ENCODE data around the gene HTR2C. TPM values are rescaled to one million over a fixed set of nuclear protein-coding genes. Genes with fewer than 3 reads are reported as not detected.
"Not testable (repeated sequence)": the region's sequence is repeated elsewhere in the genome, so short reads cannot be mapped to it uniquely, and the experiment has no call there.

HTR2C gene
- total and polyA plus RNA-seq, 3 experiments from 2014 or later, result not detected

- Histone ChIP-seq H3K4me3 (ENCODE audit: low read length) (no peak overlapping the region), H3K27me3 (ENCODE audit: insufficient read depth, low read length, poor library complexity, severe bottlenecking) (no peaks in the 10 kb centered on the region), H3K27ac (ENCODE audit: low read depth, low read length) (no peak overlapping the region), H3K36me3 (ENCODE audit: insufficient read depth, low read length) (no peaks in the 10 kb centered on the region), H3K9me3 (ENCODE audit: low read length) (no peaks in the 10 kb centered on the region), H3K4me1 (ENCODE audit: insufficient read depth, low read length) (no peaks in the 10 kb centered on the region)
- ChIA-PET POLR2A (no interaction called here), CTCF (no interaction called here)
- no peak overlapping the region for H3K27ac Mint-ChIP-seq
- H3K27me3 Mint-ChIP-seq, result peaks cover 0 to 2% of the 10 kb centered on the region in 2 donors
- H3K4me3 Mint-ChIP-seq, result no peak overlapping the region
- H3K36me3 Mint-ChIP-seq, result no peaks in the 10 kb centered on the region
- no peak for DNase-seq
- H3K9me3 Mint-ChIP-seq, result peaks cover 0 to 5% (median 2%) of the 10 kb centered on the region in 5 donors
- no peaks in the 10 kb centered on the region for H3K4me1 Mint-ChIP-seq
Measured at GRCh38 chrX:114889481-114889880, 305.6 kb downstream of the HTR2C start.

DNA sequence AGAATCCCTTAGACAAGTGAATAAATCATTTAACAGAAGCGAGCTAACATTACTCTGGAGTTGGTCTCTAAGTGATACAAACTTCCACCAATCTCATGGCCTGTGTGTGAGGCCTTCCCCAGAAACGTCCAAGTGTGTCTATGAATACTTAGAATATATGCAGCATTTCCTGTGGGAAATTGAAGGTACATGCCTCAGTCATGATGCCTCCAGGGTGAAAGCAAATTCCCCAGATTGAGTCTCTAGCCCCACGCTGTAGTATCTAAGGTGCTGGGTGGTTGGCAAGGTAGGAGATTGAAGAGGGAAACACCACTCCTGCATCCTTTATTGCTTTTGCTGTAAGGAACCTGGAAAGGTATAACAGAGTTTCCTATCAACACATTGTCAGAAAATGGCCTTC, 319.7 kb downstream of the HTR2C start:
- Mint-ChIP-seq H3K9me3 (peaks cover 0 to 9% (median 6%) of the 10 kb centered on the region in 5 donors), H3K4me1 (no peaks in the 10 kb centered on the region), H3K27me3 (peaks cover 0 to 8% of the 10 kb centered on the region in 2 donors), H3K4me3 (no peak overlapping the region), H3K36me3 (no peaks in the 10 kb centered on the region), H3K27ac (no peak overlapping the region)
- H3K27ac ChIP-seq (ENCODE audit: low read depth, low read length), result no peak overlapping the region
- ChIA-PET CTCF (no interaction called here), POLR2A (no interaction called here)
- DNase-seq, result no peak
- no peak overlapping the region for H3K4me3 ChIP-seq (ENCODE audit: low read length)
- H3K4me1 ChIP-seq (ENCODE audit: insufficient read depth, low read length), result no peaks in the 10 kb centered on the region
- no peaks in the 10 kb centered on the region for H3K36me3 ChIP-seq (ENCODE audit: insufficient read depth, low read length)
- H3K27me3 ChIP-seq (ENCODE audit: insufficient read depth, low read length, poor library complexity, severe bottlenecking), result no peaks in the 10 kb centered on the region
- no peaks in the 10 kb centered on the region for H3K9me3 ChIP-seq (ENCODE audit: low read length)

GRCh38 chrX:114905251-114905650, 321.4 kb downstream of the HTR2C start:
- POLR2A ChIA-PET, result no interaction called here
- no peak for DNase-seq
- H3K27ac ChIP-seq (ENCODE audit: low read depth, low read length), result no peak overlapping the region
- H3K9me3 ChIP-seq (ENCODE audit: low read length), result no peaks in the 10 kb centered on the region
- Mint-ChIP-seq H3K27me3 (peaks cover 0 to 6% of the 10 kb centered on the region in 2 donors), H3K4me1 (no peaks in the 10 kb centered on the region), H3K4me3 (no peak overlapping the region), H3K36me3 (no peaks in the 10 kb centered on the region), H3K27ac (no peak overlapping the region), H3K9me3 (peaks cover 0 to 9% (median 6%) of the 10 kb centered on the region in 5 donors)
- no peaks in the 10 kb centered on the region for H3K36me3 ChIP-seq (ENCODE audit: insufficient read depth, low read length)
- no peaks in the 10 kb centered on the region for H3K27me3 ChIP-seq (ENCODE audit: insufficient read depth, low read length, poor library complexity, severe bottlenecking)
- H3K4me1 ChIP-seq (ENCODE audit: insufficient read depth, low read length), result no peaks in the 10 kb centered on the region
- CTCF ChIA-PET, result no interaction called here
- H3K4me3 ChIP-seq (ENCODE audit: low read length), result no peak overlapping the region

DNA sequence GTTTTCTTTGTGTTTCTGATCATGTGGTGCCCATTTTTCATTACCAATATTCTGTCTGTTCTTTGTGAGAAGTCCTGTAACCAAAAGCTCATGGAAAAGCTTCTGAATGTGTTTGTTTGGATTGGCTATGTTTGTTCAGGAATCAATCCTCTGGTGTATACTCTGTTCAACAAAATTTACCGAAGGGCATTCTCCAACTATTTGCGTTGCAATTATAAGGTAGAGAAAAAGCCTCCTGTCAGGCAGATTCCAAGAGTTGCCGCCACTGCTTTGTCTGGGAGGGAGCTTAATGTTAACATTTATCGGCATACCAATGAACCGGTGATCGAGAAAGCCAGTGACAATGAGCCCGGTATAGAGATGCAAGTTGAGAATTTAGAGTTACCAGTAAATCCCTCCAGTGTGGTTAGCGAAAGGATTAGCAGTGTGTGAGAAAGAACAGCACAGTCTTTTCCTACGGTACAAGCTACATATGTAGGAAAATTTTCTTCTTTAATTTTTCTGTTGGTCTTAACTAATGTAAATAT, 323.2 kb downstream of the HTR2C start:
- no peaks in the 10 kb centered on the region for H3K36me3 Mint-ChIP-seq
- ChIA-PET POLR2A (no interaction called here), CTCF (no interaction called here)
- Histone ChIP-seq H3K4me3 (ENCODE audit: low read length) (no peak overlapping the region), H3K36me3 (ENCODE audit: insufficient read depth, low read length) (no peaks in the 10 kb centered on the region), H3K4me1 (ENCODE audit: insufficient read depth, low read length) (no peaks in the 10 kb centered on the region), H3K9me3 (ENCODE audit: low read length) (no peaks in the 10 kb centered on the region), H3K27me3 (ENCODE audit: insufficient read depth, low read length, poor library complexity, severe bottlenecking) (no peaks in the 10 kb centered on the region), H3K27ac (ENCODE audit: low read depth, low read length) (no peak overlapping the region)
- peaks cover 0 to 6% of the 10 kb centered on the region in 2 donors for H3K27me3 Mint-ChIP-seq
- no peak overlapping the region for H3K4me3 Mint-ChIP-seq
- no peak for DNase-seq
- no peaks in the 10 kb centered on the region for H3K4me1 Mint-ChIP-seq
- no peak overlapping the region for H3K27ac Mint-ChIP-seq
- peaks cover 0 to 9% (median 0%) of the 10 kb centered on the region in 5 donors for H3K9me3 Mint-ChIP-seq

- peaks cover 0 to 2% (median 0%) of the 10 kb centered on the region in 5 donors for H3K9me3 Mint-ChIP-seq
- Histone ChIP-seq H3K27me3 (ENCODE audit: insufficient read depth, low read length, poor library complexity, severe bottlenecking) (no peaks in the 10 kb centered on the region), H3K36me3 (ENCODE audit: insufficient read depth, low read length) (no peaks in the 10 kb centered on the region), H3K4me1 (ENCODE audit: insufficient read depth, low read length) (no peaks in the 10 kb centered on the region), H3K4me3 (ENCODE audit: low read length) (no peak overlapping the region), H3K9me3 (ENCODE audit: low read length) (no peaks in the 10 kb centered on the region), H3K27ac (ENCODE audit: low read depth, low read length) (no peak overlapping the region)
- H3K27ac Mint-ChIP-seq, result no peak overlapping the region
- ChIA-PET CTCF (no interaction called here), POLR2A (no interaction called here)
- no peaks in the 10 kb centered on the region for H3K4me1 Mint-ChIP-seq
- no peak overlapping the region for H3K4me3 Mint-ChIP-seq
- no peak for DNase-seq
- peaks cover 0 to 5% of the 10 kb centered on the region in 2 donors for H3K27me3 Mint-ChIP-seq
- H3K36me3 Mint-ChIP-seq, result no peaks in the 10 kb centered on the region
Measured at GRCh38 chrX:114924423-114924822, 340.5 kb downstream of the HTR2C start.

DNA sequence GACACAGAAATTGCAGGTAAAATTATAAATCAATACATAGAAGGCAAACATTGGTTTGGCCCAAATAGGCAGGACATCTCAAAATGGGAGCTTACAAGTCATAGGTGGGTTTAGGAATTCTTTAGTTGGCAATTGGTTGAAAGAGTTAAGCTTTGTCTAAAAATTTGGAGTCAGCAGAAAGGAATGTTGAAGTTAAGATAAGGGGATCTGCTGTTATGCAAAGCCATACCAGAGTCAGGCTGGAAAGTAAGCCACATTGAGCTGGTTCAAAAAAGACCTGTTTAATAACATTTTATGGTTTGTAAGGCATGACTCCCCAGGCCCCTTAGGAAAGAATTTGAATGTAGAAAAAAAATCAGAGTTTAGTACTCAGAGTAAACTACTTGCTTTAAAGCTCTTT, 341.0 kb downstream of the HTR2C start:
- Mint-ChIP-seq H3K4me3 (no peak overlapping the region), H3K9me3 (peaks cover 0 to 2% (median 0%) of the 10 kb centered on the region in 5 donors), H3K4me1 (no peaks in the 10 kb centered on the region), H3K27ac (no peak overlapping the region), H3K36me3 (no peaks in the 10 kb centered on the region), H3K27me3 (peaks cover 0 to 5% of the 10 kb centered on the region in 2 donors)
- no peaks in the 10 kb centered on the region for H3K9me3 ChIP-seq (ENCODE audit: low read length)
- H3K27ac ChIP-seq (ENCODE audit: low read depth, low read length), result no peak overlapping the region
- ChIA-PET CTCF (no interaction called here), POLR2A (no interaction called here)
- H3K27me3 ChIP-seq (ENCODE audit: insufficient read depth, low read length, poor library complexity, severe bottlenecking), result no peaks in the 10 kb centered on the region
- DNase-seq, result no peak
- no peaks in the 10 kb centered on the region for H3K4me1 ChIP-seq (ENCODE audit: insufficient read depth, low read length)
- H3K36me3 ChIP-seq (ENCODE audit: insufficient read depth, low read length), result no peaks in the 10 kb centered on the region
- no peak overlapping the region for H3K4me3 ChIP-seq (ENCODE audit: low read length)

GRCh38 chrX:114930227-114930626, 346.3 kb downstream of the HTR2C start:
- H3K27me3 ChIP-seq (ENCODE audit: insufficient read depth, low read length, poor library complexity, severe bottlenecking), result no peaks in the 10 kb centered on the region
- Mint-ChIP-seq H3K4me3 (no peak overlapping the region), H3K27me3 (peaks cover 0 to 2% of the 10 kb centered on the region in 2 donors), H3K27ac (no peak overlapping the region), H3K4me1 (no peaks in the 10 kb centered on the region), H3K36me3 (no peaks in the 10 kb centered on the region), H3K9me3 (peaks cover 2 to 4% (median 3%) of the 10 kb centered on the region in 5 donors)
- no peak overlapping the region for H3K27ac ChIP-seq (ENCODE audit: low read depth, low read length)
- H3K9me3 ChIP-seq (ENCODE audit: low read length), result no peaks in the 10 kb centered on the region
- no peaks in the 10 kb centered on the region for H3K36me3 ChIP-seq (ENCODE audit: insufficient read depth, low read length)
- CTCF ChIA-PET, result no interaction called here
- no peak for DNase-seq
- H3K4me3 ChIP-seq (ENCODE audit: low read length), result no peak overlapping the region
- POLR2A ChIA-PET, result no interaction called here
- no peaks in the 10 kb centered on the region for H3K4me1 ChIP-seq (ENCODE audit: insufficient read depth, low read length)

DNA sequence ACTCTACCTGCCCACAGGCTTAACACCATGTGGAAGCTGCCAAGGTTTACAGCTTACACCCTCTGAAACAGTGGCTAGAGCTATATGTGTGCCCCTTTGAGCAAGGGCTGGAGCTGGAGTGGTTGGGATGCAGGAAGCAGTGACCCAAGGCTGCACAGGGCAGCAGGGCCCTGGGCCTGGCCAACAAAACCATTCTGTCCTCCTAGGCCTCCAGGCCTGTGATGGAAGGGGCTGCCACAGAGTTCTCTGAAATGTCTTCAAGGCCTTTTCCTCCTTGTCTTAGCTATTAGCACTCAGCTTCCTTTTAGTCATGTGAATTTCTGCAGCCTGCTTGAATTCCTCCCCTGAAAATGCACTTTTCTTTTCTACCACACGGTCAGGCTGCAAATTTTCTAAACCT, 348.7 kb downstream of the HTR2C start:
- Histone ChIP-seq H3K27ac (ENCODE audit: low read depth, low read length) (no peak overlapping the region), H3K4me1 (ENCODE audit: insufficient read depth, low read length) (no peaks in the 10 kb centered on the region), H3K9me3 (ENCODE audit: low read length) (no peaks in the 10 kb centered on the region), H3K36me3 (ENCODE audit: insufficient read depth, low read length) (no peaks in the 10 kb centered on the region), H3K4me3 (ENCODE audit: low read length) (no peak overlapping the region), H3K27me3 (ENCODE audit: insufficient read depth, low read length, poor library complexity, severe bottlenecking) (no peaks in the 10 kb centered on the region)
- no peak for DNase-seq
- ChIA-PET POLR2A (no interaction called here), CTCF (no interaction called here)
- no peaks in the 10 kb centered on the region for H3K36me3 Mint-ChIP-seq
- no peak overlapping the region for H3K27ac Mint-ChIP-seq
- no peak overlapping the region for H3K4me3 Mint-ChIP-seq
- H3K9me3 Mint-ChIP-seq, result peaks cover 2 to 9% (median 2%) of the 10 kb centered on the region in 5 donors
- H3K27me3 Mint-ChIP-seq, result no peaks in the 10 kb centered on the region
- H3K4me1 Mint-ChIP-seq, result no peaks in the 10 kb centered on the region

DNA sequence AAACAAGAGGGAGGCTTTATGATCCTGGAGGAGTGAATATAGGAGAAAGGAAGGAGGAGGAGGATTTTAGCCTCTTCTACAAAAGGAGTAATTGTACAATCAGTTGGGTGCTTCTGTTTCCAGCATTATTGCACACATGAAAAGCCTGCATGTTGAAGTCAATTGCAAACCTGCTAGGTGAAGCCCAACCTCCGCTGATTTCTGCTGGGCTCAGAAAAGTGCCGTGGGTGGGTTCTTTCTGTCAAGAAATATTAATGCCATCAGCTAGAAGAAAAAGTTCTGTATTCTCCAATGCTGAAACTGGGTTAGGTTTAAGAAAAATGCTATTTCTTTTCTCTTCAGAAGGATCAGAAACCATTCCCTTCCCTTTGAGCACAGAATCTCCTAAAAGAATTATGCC, 349.4 kb downstream of the HTR2C start:
- H3K4me1 ChIP-seq (ENCODE audit: insufficient read depth, low read length); H3K27ac ChIP-seq (ENCODE audit: low read depth, low read length); H3K27ac Mint-ChIP-seq; H3K9me3 Mint-ChIP-seq; CTCF ChIA-PET; H3K4me3 ChIP-seq (ENCODE audit: low read length); H3K4me1 Mint-ChIP-seq; H3K9me3 ChIP-seq (ENCODE audit: low read length); H3K4me3 Mint-ChIP-seq; H3K27me3 Mint-ChIP-seq; H3K36me3 ChIP-seq (ENCODE audit: insufficient read depth, low read length); H3K36me3 Mint-ChIP-seq; POLR2A ChIA-PET; DNase-seq; H3K27me3 ChIP-seq (ENCODE audit: insufficient read depth, low read length, poor library complexity, severe bottlenecking): not testable (repeated sequence)

Measured in CD8-positive, alpha-beta memory T cell (primary cell).